GM12801 (cell line): Measurements from ENCODE around the gene AHI1.

ENCODE experiments used
- TF ChIP-seq, protein P1 (sequence below): IDR thresholded peaks from one replicate; pipeline ENCODE4 v1.5.1; 2011; ENCODE audit warnings: control low read depth; ENCODE audit not compliant: insufficient read length; ENCODE audit errors: extremely low read depth

The AHI1 gene

DNA sequence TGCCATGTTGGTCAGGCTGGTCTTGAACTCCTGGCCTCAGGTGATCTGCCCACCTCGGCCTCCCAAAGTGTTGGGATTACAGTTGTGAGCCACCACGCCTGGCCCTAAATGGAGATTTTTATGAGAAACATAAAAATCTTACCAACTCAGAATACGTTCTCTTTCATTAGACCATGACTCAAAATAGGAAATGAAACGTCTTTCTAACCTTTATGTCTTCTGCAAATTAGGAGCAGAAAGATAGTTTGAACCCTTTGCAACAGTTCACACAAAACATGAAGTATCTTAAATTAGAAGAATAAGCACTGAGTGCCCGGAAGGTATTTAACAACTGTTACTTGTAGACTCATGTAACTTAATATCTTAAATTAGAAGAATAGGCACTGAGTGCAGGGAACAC is 48.3 kb downstream of the AHI1 start:
- TF ChIP-seq, protein P1, sequence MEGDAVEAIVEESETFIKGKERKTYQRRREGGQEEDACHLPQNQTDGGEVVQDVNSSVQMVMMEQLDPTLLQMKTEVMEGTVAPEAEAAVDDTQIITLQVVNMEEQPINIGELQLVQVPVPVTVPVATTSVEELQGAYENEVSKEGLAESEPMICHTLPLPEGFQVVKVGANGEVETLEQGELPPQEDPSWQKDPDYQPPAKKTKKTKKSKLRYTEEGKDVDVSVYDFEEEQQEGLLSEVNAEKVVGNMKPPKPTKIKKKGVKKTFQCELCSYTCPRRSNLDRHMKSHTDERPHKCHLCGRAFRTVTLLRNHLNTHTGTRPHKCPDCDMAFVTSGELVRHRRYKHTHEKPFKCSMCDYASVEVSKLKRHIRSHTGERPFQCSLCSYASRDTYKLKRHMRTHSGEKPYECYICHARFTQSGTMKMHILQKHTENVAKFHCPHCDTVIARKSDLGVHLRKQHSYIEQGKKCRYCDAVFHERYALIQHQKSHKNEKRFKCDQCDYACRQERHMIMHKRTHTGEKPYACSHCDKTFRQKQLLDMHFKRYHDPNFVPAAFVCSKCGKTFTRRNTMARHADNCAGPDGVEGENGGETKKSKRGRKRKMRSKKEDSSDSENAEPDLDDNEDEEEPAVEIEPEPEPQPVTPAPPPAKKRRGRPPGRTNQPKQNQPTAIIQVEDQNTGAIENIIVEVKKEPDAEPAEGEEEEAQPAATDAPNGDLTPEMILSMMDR, result no peak

DNA sequence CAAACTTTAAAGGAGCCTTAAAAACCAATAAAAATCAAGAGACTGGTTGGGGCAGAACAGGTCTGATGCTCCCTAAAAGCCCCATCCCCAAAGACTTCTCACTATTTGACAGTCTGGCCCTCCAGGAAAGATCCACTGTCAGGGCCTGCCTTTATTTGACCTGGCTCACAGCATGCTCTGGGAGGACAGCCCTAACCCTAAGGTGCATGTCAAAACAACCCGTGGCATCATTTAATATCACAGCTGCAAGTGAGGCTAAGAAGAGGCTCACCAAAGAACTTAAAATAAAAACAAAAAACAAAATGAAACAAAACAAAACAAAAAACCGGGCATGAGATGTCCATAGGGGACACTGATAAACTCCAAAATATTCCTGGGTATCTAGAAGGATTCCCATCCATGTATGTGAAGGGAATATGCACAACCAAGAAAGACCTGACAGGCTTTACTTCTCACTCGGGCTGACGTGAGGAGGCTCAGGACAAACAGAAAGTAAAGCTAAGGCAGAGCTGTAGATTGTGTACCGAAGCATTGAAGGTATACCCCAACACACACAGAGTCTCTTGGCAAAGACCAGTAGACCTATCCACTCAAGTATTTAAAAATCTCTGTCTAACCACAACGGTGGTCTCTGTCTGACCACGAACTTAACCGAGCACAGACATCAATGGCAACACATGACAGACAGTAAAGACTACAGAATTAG is 57.3 kb downstream of the AHI1 start:
- TF ChIP-seq, protein P1, result no peak

DNA sequence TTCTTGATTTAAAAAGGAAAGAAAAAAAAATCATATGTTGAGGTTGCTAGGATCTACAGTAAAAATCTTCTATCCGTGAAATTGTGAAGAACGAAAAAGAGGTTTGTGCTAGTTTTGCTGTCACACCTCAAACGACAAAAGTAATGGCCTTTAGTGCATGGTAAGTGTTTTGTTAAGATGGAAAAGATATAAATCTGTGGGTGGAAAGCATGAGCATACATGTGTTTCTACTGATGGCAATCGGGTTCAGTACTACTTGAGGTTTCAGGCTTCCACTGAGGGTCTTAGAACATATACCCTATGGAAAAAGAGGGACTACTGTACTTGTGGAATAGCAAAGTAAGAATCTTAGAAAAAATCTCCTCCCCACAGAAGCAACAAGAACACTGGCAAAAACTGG is 58.0 kb downstream of the AHI1 start:
- TF ChIP-seq, protein P1, result no peak

DNA sequence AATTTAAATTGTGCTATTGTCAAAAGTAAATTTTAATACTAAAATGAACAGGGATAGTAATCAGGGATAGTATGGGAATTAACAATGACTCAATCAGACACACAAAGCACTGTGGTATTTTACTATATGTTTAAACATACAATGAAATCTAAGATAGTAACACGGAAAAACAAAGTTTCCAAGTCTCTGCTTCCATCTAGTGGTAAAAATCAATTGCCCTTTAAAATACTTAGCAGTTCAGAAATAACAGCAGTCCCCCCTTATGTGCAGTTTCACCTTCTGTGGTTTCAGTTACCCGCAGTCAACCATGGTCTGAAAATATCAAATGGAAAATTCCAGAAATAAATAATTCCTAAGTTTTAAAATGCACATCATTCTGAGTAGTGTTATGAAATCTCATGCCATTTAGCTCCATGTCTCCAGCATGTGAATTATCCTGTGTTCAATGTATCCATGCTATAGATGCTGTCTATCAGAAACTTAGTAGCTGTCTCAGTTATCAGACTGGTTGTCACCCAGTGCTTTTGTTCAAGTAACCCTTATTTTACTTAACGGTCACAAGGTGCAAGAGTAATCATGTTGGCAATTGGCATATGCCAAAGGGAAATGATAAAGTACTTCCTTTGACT is 58.5 kb downstream of the AHI1 start:
- TF ChIP-seq, protein P1, result no peak

DNA sequence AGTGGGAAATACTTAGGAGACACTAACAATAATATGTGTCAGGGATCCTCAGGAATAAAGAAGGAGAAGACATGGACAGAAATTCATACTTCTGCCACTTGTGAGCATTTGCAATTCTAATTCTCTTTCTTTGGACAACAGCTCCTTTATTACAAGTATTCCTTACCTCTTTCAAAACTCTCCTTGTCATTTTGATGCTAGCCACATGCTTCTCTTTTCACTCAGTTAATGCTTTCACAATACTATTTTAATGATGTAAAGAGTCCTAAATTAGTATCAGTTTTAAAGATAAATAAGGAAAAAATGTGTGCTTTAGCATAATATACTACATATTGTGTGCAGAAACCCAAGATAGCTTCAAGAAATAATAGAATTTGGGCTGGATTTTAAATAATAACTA is 62.5 kb downstream of the AHI1 start:
- TF ChIP-seq, protein P1, result no peak

DNA sequence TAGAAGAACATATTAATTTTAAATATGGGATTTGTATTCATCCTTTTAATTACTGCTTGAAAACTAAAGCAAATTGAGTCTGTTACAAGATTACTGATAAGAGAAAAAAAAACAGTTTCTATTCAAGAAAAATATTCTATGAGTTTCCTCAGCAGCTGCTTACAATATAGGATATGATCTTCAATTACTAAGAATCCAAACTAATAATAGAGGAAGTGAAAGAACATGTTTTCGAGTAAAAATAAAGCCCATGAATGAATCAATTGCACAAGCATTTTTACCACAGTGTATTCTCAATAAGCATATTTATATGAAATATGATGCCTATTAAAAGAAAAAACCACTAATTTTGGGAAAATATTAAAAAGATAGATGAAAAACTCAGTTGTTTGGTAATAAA is 63.4 kb downstream of the AHI1 start:
- TF ChIP-seq, protein P1, result no peak

DNA sequence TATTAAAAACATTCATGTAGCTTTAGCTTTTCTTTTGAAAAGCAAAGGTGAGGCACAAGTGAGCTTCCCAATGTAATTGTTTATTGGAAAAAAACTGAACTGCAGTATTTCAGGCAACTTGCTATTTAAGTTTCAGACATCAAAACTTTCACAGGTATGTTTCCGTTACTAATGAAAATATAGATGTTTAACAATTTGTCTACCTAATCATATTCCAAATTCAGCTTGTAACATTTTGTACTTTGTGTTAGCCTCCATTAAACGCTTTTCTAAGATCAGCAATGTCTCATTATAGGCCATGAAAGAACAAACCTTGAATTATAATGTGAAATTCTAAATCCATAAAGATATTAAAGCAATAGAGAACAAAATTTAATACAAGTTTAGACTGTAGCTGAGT is 69.5 kb downstream of the AHI1 start:
- TF ChIP-seq, protein P1, result no peak
